C4-2B (cell line): ENCODE results near the gene COL4A1.

ENCODE experiments used
- H3K27ac ChIP-seq: fragments of 450-650 bp; 2 replicates; pipeline ENCODE4 v1.5.1; 2017
- ZFX ChIP-seq: fragments of 450-650 bp; IDR thresholded peaks from 2 replicates; pipeline ENCODE4 v1.6.1; 2017
- TF ChIP-seq, protein P1 (sequence below): fragments of 450-650 bp; conservative IDR thresholded peaks from 2 replicates; pipeline ENCODE4 v1.5.1; 2017; ENCODE audit warnings: mild to moderate bottlenecking

COL4A1 gene

DNA sequence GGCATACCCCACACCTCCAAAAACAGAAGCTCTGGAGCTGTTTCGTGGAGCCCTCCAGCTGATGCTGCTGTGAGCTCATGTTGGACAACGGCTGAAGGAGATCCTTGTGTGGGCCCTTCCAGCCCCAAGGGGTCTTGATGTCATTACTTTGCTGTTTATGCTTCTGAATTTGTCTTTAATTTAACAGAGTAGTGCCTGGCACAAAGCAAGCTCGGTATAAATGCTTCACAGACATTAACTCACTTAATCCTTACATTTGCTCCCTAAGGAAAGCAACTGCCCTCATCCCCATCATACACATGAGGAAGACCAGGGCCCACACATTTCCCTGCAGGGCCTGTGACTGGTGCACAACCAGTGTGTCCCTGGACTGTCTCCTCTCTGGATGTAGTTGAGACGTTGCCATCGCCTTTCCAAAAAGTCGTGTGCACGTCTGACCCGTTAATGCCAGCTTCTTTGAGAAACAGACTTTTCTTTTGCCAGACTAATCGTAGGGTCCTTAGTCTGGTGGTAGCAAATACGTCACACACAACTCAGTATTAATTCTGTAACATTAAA lies 7.6 kb downstream of the COL4A1 start:
- H3K27ac ChIP-seq = no peak overlapping the region
- TF ChIP-seq ZFX = no peak
- TF ChIP-seq, protein P1, sequence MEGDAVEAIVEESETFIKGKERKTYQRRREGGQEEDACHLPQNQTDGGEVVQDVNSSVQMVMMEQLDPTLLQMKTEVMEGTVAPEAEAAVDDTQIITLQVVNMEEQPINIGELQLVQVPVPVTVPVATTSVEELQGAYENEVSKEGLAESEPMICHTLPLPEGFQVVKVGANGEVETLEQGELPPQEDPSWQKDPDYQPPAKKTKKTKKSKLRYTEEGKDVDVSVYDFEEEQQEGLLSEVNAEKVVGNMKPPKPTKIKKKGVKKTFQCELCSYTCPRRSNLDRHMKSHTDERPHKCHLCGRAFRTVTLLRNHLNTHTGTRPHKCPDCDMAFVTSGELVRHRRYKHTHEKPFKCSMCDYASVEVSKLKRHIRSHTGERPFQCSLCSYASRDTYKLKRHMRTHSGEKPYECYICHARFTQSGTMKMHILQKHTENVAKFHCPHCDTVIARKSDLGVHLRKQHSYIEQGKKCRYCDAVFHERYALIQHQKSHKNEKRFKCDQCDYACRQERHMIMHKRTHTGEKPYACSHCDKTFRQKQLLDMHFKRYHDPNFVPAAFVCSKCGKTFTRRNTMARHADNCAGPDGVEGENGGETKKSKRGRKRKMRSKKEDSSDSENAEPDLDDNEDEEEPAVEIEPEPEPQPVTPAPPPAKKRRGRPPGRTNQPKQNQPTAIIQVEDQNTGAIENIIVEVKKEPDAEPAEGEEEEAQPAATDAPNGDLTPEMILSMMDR = no peak

DNA sequence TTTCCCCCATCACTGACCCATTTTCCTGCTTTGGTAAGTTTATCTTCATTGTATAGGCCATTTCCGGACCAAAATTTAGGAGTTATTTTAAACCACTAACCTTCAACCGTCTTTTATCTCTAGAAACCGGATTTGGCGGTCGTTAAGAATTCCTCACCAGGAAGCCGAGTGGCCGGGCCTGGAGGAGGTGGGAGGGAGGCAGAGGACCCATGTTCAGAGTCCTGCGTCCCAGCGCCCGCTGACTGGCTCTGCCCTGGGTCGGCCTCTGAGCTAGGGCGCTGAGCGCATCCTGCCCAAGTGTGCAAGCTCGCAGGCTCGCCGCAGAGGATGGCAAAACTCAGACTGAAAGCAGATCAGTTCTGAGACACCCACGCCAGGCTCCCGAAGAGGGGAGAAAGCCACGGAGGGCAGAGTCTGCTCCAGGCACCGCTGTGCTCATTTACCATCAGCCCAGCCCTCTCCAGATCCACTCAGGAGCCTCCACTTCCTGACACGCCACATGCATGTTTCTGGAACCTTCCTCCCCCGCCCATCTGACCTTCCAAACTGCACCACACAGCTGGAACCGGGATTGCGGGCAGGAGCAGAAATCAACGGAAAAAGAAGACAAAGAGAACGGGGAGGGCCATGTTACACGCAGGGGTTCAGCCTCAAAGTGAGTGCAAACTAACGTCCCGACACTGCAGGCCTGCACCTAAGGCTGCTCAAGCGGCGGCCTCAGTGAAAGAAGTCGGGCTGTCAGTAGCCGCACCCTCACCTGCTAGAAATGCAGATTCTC lies 8.3 kb downstream of the COL4A1 start:
- TF ChIP-seq, protein P1 = no peak
- H3K27ac ChIP-seq = no peak overlapping the region

DNA sequence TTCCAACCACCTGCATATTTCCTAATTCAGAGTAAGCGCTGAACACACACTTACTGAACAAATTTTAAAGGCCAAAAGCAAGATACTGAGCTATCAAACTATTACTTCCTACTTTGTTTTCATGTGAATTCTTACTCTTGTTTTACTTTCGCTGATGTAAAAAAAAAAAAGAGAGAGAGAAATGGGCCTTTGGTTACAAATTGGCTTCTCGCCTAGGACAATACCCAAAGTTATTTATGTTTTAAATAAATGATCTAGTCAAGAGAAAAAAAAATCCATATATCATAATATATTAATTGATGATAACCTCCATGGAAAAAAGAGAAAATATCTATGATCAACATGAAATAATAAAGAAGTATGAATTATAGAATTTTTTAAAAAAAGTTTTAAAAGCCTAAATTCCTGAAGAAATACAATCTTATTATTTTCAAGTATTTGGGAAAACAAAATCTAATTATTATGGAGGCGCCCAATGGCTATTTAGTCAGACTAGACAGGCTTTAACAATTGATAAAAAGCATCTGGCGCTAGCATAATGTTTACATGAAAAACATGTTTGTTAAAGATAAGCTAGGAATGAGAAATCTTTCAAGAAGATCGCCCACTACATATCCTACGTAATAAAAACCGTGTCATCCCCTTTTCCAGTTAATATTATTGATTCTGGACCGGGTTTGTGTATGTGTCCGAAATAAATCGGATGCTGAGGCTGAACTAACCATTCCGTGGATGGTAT lies 9.0 kb downstream of the COL4A1 start:
- no peak overlapping the region for H3K27ac ChIP-seq
- TF ChIP-seq, protein P1 = no peak
- no peak for TF ChIP-seq ZFX

DNA sequence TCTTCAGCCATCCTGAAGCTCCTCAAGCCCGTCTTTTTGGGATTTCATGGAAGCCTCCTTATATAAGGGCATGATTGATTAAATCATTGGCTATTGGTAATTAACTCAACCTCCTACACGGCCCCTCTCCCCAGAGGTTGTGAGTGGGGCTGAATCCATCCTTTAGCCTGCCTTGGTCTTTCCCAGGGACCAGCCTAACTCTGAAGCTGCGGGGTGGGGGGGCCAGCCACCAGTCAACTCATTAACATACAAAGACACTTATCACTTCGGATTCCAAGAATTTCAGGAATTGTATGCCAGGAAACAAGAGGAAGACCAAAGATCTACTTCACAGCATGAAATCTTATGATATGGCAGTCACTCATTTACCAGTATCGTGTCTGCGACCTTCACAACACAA lies 9.9 kb downstream of the COL4A1 start:
- no peak for TF ChIP-seq ZFX
- TF ChIP-seq, protein P1 = no peak

DNA sequence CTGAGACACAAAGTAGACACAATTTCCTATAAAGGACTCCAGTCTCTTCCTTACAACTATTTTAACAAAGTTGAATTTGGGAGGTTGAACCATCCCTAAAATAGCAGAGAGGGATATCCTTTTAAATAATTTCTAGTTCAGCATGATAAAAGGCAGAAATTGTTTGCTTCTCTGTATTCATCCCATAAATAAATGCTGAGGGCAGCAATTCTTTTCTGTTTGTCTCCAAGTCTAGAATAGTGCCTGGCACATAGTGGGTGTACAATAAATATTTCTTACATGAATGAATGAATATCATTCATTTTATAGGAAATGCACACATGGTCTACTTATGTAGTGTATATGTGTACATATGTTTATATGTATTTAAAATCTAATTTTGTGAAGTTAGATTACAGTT lies 12.3 kb downstream of the COL4A1 start:
- TF ChIP-seq, protein P1 = no peak
- no peak for TF ChIP-seq ZFX

More for the DNA sequence above, 9.9 kb downstream of the COL4A1 start:
- H3K27ac ChIP-seq = no peak overlapping the region

DNA sequence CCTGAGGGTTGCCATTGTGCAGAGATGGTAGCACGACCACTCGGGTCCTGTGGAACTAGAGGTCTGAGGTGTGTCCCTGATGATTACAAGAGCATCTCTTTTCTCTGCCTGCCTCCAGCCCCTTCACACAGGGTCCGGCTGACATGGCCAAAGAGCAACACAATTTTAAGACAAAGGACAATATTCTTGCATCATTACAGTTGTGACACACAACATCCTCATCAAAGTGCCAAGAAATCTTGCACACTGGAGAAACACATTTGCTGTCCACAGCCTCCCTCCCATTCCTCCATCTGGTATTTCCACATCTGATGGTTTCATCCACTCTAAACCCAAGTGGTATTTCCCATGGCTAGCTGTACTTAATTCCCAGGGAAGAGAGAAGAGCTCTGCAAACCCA lies 12.8 kb downstream of the COL4A1 start:
- TF ChIP-seq, protein P1 = no peak
- TF ChIP-seq ZFX = no peak
- H3K27ac ChIP-seq = no peak overlapping the region

More for the DNA sequence above, 12.3 kb downstream of the COL4A1 start:
- no peak overlapping the region for H3K27ac ChIP-seq

DNA sequence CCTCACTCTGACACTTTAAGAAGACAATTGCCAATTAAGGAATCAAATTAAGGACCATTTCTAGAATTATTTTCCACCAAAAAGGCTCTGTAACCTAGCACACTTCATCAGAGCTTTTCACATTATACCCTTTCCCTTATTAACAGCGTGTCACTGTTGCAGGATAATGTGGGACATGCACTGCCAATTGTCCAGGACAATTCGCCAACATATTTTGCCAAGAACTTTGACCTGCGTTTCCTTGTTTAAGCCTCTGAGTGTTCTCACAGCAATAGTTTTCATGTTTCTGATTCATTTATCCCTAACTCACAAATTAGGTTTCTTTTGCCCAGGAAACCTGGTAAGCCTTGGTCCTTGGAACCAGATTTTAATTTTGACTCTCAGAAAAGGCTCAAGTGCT lies 13.3 kb downstream of the COL4A1 start:
- no peak for TF ChIP-seq ZFX
- TF ChIP-seq, protein P1 = no peak
- no peak overlapping the region for H3K27ac ChIP-seq
